Loucy (cell line): ENCODE data around the gene MAPK8IP1.

Experiments used
- CTCF ChIP-seq: fragments of 200-600 bp; sonication (generic); conservative IDR thresholded peaks from 2 replicates; pipeline ENCODE4 v1.5.1; 2014; ENCODE audit warnings: mild to moderate bottlenecking, antibody characterized with exemption, low read length
- EZH2phosphoT487 ChIP-seq: fragments of 200-600 bp; IDR thresholded peaks from 2 replicates; pipeline ENCODE4 v1.6.1; 2018; ENCODE audit warnings: antibody characterized with exemption, mild to moderate bottlenecking, moderate library complexity, borderline replicate concordance

GRCh38 chr11:45925550-45925949 is 40.1 kb downstream of the MAPK8IP1 start:
- TF ChIP-seq CTCF (no peak), EZH2phosphoT487 (no peak)
